GM12878 (cell line): ENCODE data around the gene SGCD. TPM values are rescaled to one million over a fixed set of nuclear protein-coding genes. Genes with fewer than 3 reads are reported as not detected.

Experiments
- ATAC-seq: fragments of 200-7000 bp; cut with Tn5 transposase; 3 replicates; pipeline ENCODE4 v1.9.1; 2020; ENCODE audit warnings: mild to moderate bottlenecking, moderate library complexity
- BruUV-seq: library from RNA; stranded (reverse); fragments of 400-500 nt; replicated peaks from 2 replicates; lab custom pipeline; 2021; lab: Mats Ljungman, UMichigan
- CTCF ChIA-PET: fragments of 300-600 bp; sonication (Branson Sonifier 250); formaldehyde crosslinking; extraction: SDS; loops from one replicate; lab custom pipeline; 2021; ENCODE audit warnings: inconsistent platforms; lab: Yijun Ruan, JAX
- POLR2A ChIA-PET: fragments of 350-600 bp; formaldehyde crosslinking; extraction: SDS; loops from one replicate; lab custom pipeline; 2021; ENCODE audit warnings: inconsistent platforms; lab: Charles Lee
- RAD21 ChIA-PET: fragments of 300-600 bp; sonication (Branson Sonifier 250); formaldehyde crosslinking; loops from one replicate; lab custom pipeline; 2023; ENCODE audit warnings: antibody characterized with exemption; ENCODE audit not compliant: unreplicated experiment; lab: Charles Lee
- SMC1A ChIA-PET: fragments of 300-600 bp; sonication (Branson Sonifier 250); formaldehyde crosslinking; loops from one replicate; lab custom pipeline; 2023; ENCODE audit not compliant: unreplicated experiment, uncharacterized antibody; lab: Charles Lee
- DNase-seq: peaks from one replicate; pipeline ENCODE4 v3.0.0-alpha.2; 2011; ENCODE audit warnings: low read depth, low spot score
- FAIRE-seq: peaks from 3 replicates; lab custom pipeline; 2011; peaks lifted over from hg19 to GRCh38; lab: Jason Lieb, UNC
- H2AFZ ChIP-seq: 2 replicates; pipeline ENCODE4 v1.6.0; 2011; ENCODE audit warnings: low read depth, low read length, control low read depth; ENCODE audit not compliant: control insufficient read depth
- H3K27ac ChIP-seq: 2 replicates; pipeline ENCODE4 v1.5.1; 2011; ENCODE audit warnings: control low read depth; ENCODE audit not compliant: control insufficient read depth, insufficient read depth
- H3K27me3 ChIP-seq, 2 experiments: replicated peaks in 1 of 2; 2 replicates each; pipeline versions ENCODE4 v1.6.0 to v1.6.1; 2011; ENCODE audit warnings: low read length in 1 of 2; ENCODE audit not compliant: control insufficient read depth in 2 of 2, insufficient read depth in 2 of 2
- H3K36me3 ChIP-seq, 2 experiments: 2 replicates each; pipeline ENCODE4 v1.5.1; 2011; ENCODE audit warnings: low read length in 1 of 2; ENCODE audit not compliant: control insufficient read depth in 2 of 2, insufficient read depth in 2 of 2
- H3K4me1 ChIP-seq: 2 replicates; pipeline ENCODE4 v1.6.1; 2011; ENCODE audit warnings: mild to moderate bottlenecking, low read length, moderate library complexity, mixed read lengths; ENCODE audit not compliant: control insufficient read depth, insufficient read depth
- H3K4me2 ChIP-seq: 2 replicates; pipeline ENCODE4 v1.6.0; 2011; ENCODE audit warnings: control low read depth; ENCODE audit not compliant: control insufficient read depth, insufficient read depth
- H3K4me3 ChIP-seq: fragments of 200-600 bp; sonication (generic); 2 replicates; pipeline ENCODE4 v1.5.1; 2016
- H3K79me2 ChIP-seq: 2 replicates; pipeline ENCODE4 v1.6.0; 2011; ENCODE audit warnings: low read length; ENCODE audit not compliant: control insufficient read depth, insufficient read depth
- H3K9ac ChIP-seq: 2 replicates; pipeline ENCODE4 v1.8.0; 2011; ENCODE audit warnings: low read length, control low read depth, mixed read lengths; ENCODE audit not compliant: control insufficient read depth, insufficient read depth
- H3K9me3 ChIP-seq: replicated peaks from 3 replicates; pipeline ENCODE4 v1.5.1; 2011; ENCODE audit warnings: mild to moderate bottlenecking, low read length; ENCODE audit not compliant: control insufficient read depth, insufficient read depth
- H4K20me1 ChIP-seq: 2 replicates; pipeline ENCODE4 v1.6.0; 2011; ENCODE audit not compliant: control insufficient read depth, insufficient read depth
- ASH2L ChIP-seq: fragments of 300-600, 200-600 bp; sonication (generic); IDR thresholded peaks from 2 replicates; pipeline ENCODE4 v1.6.1; 2017; ENCODE audit warnings: low read depth, mild to moderate bottlenecking, borderline replicate concordance
- BCL11A ChIP-seq: IDR thresholded peaks from 2 replicates; pipeline ENCODE4 v1.6.1; 2011; ENCODE audit warnings: low read depth, low read length
- BHLHE40 ChIP-seq, 2 experiments: fragments of 450-650 bp in 1 of 2; IDR thresholded peaks; 2 replicates each; pipeline ENCODE4 v1.6.1; 2011 to 2017; ENCODE audit warnings: low read depth in 2 of 2, borderline replicate concordance in 1 of 2, improper control_type of control experiment in 1 of 2, low read length in 1 of 2, mild to moderate bottlenecking in 1 of 2
- CUX1 ChIP-seq: IDR thresholded peaks from 2 replicates; pipeline ENCODE4 v1.6.1; 2012; ENCODE audit warnings: improper control_type of control experiment, low read depth, low read length; ENCODE audit not compliant: insufficient replicate concordance
- KDM1A ChIP-seq: fragments of 200-600 bp; sonication (generic); IDR thresholded peaks from 2 replicates; pipeline ENCODE4 v1.6.1; 2016; ENCODE audit warnings: borderline replicate concordance
- NFYB ChIP-seq: IDR thresholded peaks from 2 replicates; pipeline ENCODE4 v1.6.1; 2011; ENCODE audit warnings: low read depth, mild to moderate bottlenecking, low read length, improper control_type of control experiment, moderate library complexity; ENCODE audit not compliant: insufficient read depth
- PKNOX1 ChIP-seq: fragments of 450-650 bp; IDR thresholded peaks from 2 replicates; pipeline ENCODE4 v1.6.1; 2016; ENCODE audit warnings: mild to moderate bottlenecking
- PRDM15 ChIP-seq: fragments of 450-650 bp; formaldehyde crosslinking; IDR thresholded peaks from 2 replicates; pipeline ENCODE4 v1.4.0; 2020; ENCODE audit warnings: mild to moderate bottlenecking, moderate library complexity
- RCOR1 ChIP-seq: conservative IDR thresholded peaks from 2 replicates; pipeline ENCODE4 v1.6.1; 2012; ENCODE audit warnings: low read depth, low read length, improper control_type of control experiment
- RUNX3 ChIP-seq: IDR thresholded peaks from 2 replicates; pipeline ENCODE4 v1.6.1; 2012; ENCODE audit warnings: low read length, inconsistent platforms
- SIN3A ChIP-seq: IDR thresholded peaks from 2 replicates; pipeline ENCODE4 v1.6.1; 2012; ENCODE audit warnings: low read depth, low read length, improper control_type of control experiment
- SPI1 ChIP-seq: IDR thresholded peaks from 2 replicates; pipeline ENCODE4 v1.6.1; 2011; ENCODE audit warnings: low read depth, mild to moderate bottlenecking, low read length, moderate library complexity, borderline replicate concordance; ENCODE audit not compliant: insufficient read depth
- WGBS: methylation state at CpG from one replicate; pipeline ENCODE4 v1.1.6; 2016; ENCODE audit warnings: low lambda C conversion rate; ENCODE audit not compliant: insufficient replicate concordance, insufficient coverage; ENCODE audit errors: missing lambda C conversion rate; 5-methylcytosine and 5-hydroxymethylcytosine counted together
- in situ Hi-C: fragments of 300-500 bp; cut with MboI; formaldehyde crosslinking; loops from 9 replicates; pipeline ENCODE4 v1.14.3; 2018; ENCODE audit warnings: mixed read lengths
- intact Hi-C: fragments of 100-400 bp; cut with micrococcal nuclease; formaldehyde crosslinking; loops from one replicate; pipeline ENCODE4 v1.14.2; 2022; ENCODE audit not compliant: unreplicated experiment
- polyA plus RNA-seq, 11 experiments: library from polyadenylated mRNA; depleted of rRNA in 4 of 11; unstranded in 6 of 11; stranded (reverse) in 5 of 11; fragments of >200 nt; fragmentation: Nextera tagmentation in 4 of 11; fragmentation: Illumina TruSeq in 1 of 11; extraction: Ambion mirVana in 4 of 11; extraction: Trizol in 1 of 11; gene quantifications; 1 replicate in 1 of 11; 2 replicates in 10 of 11; pipeline versions ENCODE4 v1.2.1 to v1.2.3, GENCODE V29; 2011 to 2016; ENCODE audit warnings: inconsistent platforms in 2 of 11, missing spikeins in 2 of 11, low read depth in 1 of 11
- total RNA-seq, 4 experiments: library from RNA; depleted of rRNA in 3 of 4; stranded (reverse); fragments of >200 nt in 3 of 4; fragmentation: Illumina TruSeq in 1 of 4; extraction: Trizol in 1 of 4; gene quantifications; 2 replicates each; pipeline versions ENCODE4 v1.2.1 to v1.2.3, GENCODE V29; 2013 to 2021

Gene SGCD
- total and polyA plus RNA-seq, 10 of the 15 experiments (the other 5 are each of a cell fraction or from before 2014, with no cell fraction given) = 0.06 TPM; not detected in 9

GRCh38 chr5:156812959-156813358, 486.0 kb downstream of the SGCD start:
- RAD21 ChIA-PET = no interaction called here
- H3K4me2 ChIP-seq = no peak overlapping the region
- H3K9me3 ChIP-seq = no peaks in the 10 kb centered on the region
- POLR2A ChIA-PET = no interaction called here
- SMC1A ChIA-PET = interaction anchor here (0.7 to 1.5 kb wide), 2 partner anchors 32 to 70 kb away, joined by 3 to 4 read pairs; no protein-coding TSS in a partner anchor
- FAIRE-seq (no peak), ATAC-seq (no peak), DNase-seq (no peak)
- intact Hi-C loops = loop anchor here (10.0 kb wide), 1 partner anchor 138 kb away; no protein-coding TSS in a partner anchor
- no peaks in the 10 kb centered on the region for H3K36me3 ChIP-seq
- no peaks in the 10 kb centered on the region for H3K27me3 ChIP-seq
- H3K27ac ChIP-seq = no peak overlapping the region
- no peak overlapping the region for H3K4me3 ChIP-seq
- 0% methylated on average over 1 of the region's 1 CpG for WGBS
- CTCF ChIA-PET = interaction anchor here (0.8 to 2.6 kb wide), 4 partner anchors 12 to 69 kb away, joined by 3 to 8 read pairs (median 3); no protein-coding TSS in a partner anchor
- H3K9ac ChIP-seq = no peak overlapping the region
- H3K4me1 ChIP-seq = no peaks in the 10 kb centered on the region
- in situ Hi-C loops = no loop called here
- H4K20me1 ChIP-seq = no peaks in the 10 kb centered on the region
- no peak overlapping the region for H2AFZ ChIP-seq
- BruUV-seq = no TSS peak
- H3K79me2 ChIP-seq = no peaks in the 10 kb centered on the region
- no peak for TF ChIP-seq PKNOX1
- no peak for TF ChIP-seq BCL11A
- TF ChIP-seq SIN3A = no peak
- no peak for TF ChIP-seq ASH2L
- TF ChIP-seq PRDM15 = no peak
- TF ChIP-seq RUNX3 = no peak
- no peak for TF ChIP-seq SPI1
- TF ChIP-seq BHLHE40 (IDR thresholded peaks at IDR 0.05; ENCODE audit: borderline replicate concordance in 1 of 2, low read depth in 2 of 2, low read length in 1 of 2) = no peak
- TF ChIP-seq NFYB = no peak
- no peak for TF ChIP-seq CUX1
- no peak for TF ChIP-seq RCOR1
- no peak for TF ChIP-seq KDM1A
